PC-9 (cell line): ENCODE measurements around the gene HYDIN. TPM values are rescaled to one million over a fixed set of nuclear protein-coding genes. Genes with fewer than 3 reads are reported as not detected.
"Not testable (repeated sequence)": the region's sequence is repeated elsewhere in the genome, so short reads cannot be mapped to it uniquely, and the experiment has no call there.

ENCODE experiments used
- BruUV-seq: library from RNA; stranded (reverse); fragments of 400-500 nt; replicated peaks from 2 replicates; lab custom pipeline; 2021; lab: Mats Ljungman, UMichigan
- CTCF ChIA-PET: fragments of 300-600 bp; sonication (Branson Sonifier 250); formaldehyde crosslinking; loops from one replicate; lab custom pipeline; 2022; ENCODE audit warnings: antibody characterized with exemption; lab: Charles Lee
- POLR2A ChIA-PET: fragments of 300-600 bp; sonication (Branson Sonifier 250); formaldehyde crosslinking; loops from one replicate; lab custom pipeline; 2022; ENCODE audit warnings: antibody characterized with exemption; ENCODE audit not compliant: unreplicated experiment; lab: Charles Lee
- DNase-seq, 2 experiments: peaks; one replicate each; pipeline versions ENCODE4 v3.0.0 to v3.0.0-alpha.2; 2015 to 2022; ENCODE audit warnings: mixed read lengths in 1 of 2
- H2AFZ ChIP-seq: fragments of 200-600 bp; sonication (generic); 2 replicates; pipeline ENCODE4 v1.8.1; 2017; ENCODE audit warnings: antibody characterized with exemption
- H3F3A ChIP-seq: fragments of 200-600 bp; sonication (generic); 2 replicates; pipeline ENCODE4 v1.8.1; 2017; ENCODE audit warnings: antibody characterized with exemption, mild to moderate bottlenecking, low read depth; ENCODE audit not compliant: insufficient read depth
- H3K27ac ChIP-seq: fragments of 200-600 bp; sonication (generic); 2 replicates; pipeline ENCODE4 v1.6.1; 2016; ENCODE audit warnings: mixed run types
- H3K27me3 ChIP-seq: fragments of 200-600 bp; sonication (generic); 2 replicates; pipeline ENCODE4 v1.6.1; 2016; ENCODE audit warnings: low read depth, mixed run types; ENCODE audit not compliant: insufficient read depth
- H3K36me3 ChIP-seq: fragments of 200-600 bp; sonication (generic); 2 replicates; pipeline ENCODE4 v1.6.1; 2016; ENCODE audit warnings: low read depth, mixed run types
- H3K4me1 ChIP-seq: fragments of 200-600 bp; sonication (generic); replicated peaks from 2 replicates; pipeline ENCODE4 v1.6.1; 2016; ENCODE audit warnings: mixed run types; ENCODE audit not compliant: insufficient read depth
- H3K4me2 ChIP-seq: fragments of 200-600 bp; sonication (generic); 2 replicates; pipeline ENCODE4 v1.6.1; 2017; ENCODE audit warnings: mixed run types
- H3K4me3 ChIP-seq: fragments of 200-600 bp; sonication (generic); 2 replicates; pipeline ENCODE4 v1.6.1; 2016; ENCODE audit warnings: mixed run types
- H3K79me2 ChIP-seq: fragments of 200-600 bp; sonication (generic); 2 replicates; pipeline ENCODE4 v1.6.1; 2017; ENCODE audit warnings: low read depth, mixed run types
- H3K9me2 ChIP-seq: fragments of 200-600 bp; sonication (generic); 2 replicates; pipeline ENCODE4 v1.8.1; 2017; ENCODE audit warnings: mild to moderate bottlenecking; ENCODE audit not compliant: insufficient read depth
- H3K9me3 ChIP-seq: fragments of 200-600 bp; sonication (generic); 2 replicates; pipeline ENCODE4 v1.8.1; 2016; ENCODE audit warnings: low read depth; ENCODE audit not compliant: insufficient read depth
- H4K20me1 ChIP-seq: fragments of 200-600 bp; sonication (generic); 2 replicates; pipeline ENCODE4 v1.8.1; 2017; ENCODE audit not compliant: insufficient read depth
- intact Hi-C: fragments of 100-400 bp; cut with micrococcal nuclease; formaldehyde crosslinking; loops from one replicate; pipeline ENCODE4 v1.10.0; 2022; ENCODE audit not compliant: unreplicated experiment
- total RNA-seq: library from RNA; stranded (reverse); gene quantifications from 2 replicates; pipeline ENCODE4 v1.2.3, GENCODE V29; 2021

Gene HYDIN
- total RNA-seq, 1 experiment from 2014 or later = 31.0 TPM

DNA sequence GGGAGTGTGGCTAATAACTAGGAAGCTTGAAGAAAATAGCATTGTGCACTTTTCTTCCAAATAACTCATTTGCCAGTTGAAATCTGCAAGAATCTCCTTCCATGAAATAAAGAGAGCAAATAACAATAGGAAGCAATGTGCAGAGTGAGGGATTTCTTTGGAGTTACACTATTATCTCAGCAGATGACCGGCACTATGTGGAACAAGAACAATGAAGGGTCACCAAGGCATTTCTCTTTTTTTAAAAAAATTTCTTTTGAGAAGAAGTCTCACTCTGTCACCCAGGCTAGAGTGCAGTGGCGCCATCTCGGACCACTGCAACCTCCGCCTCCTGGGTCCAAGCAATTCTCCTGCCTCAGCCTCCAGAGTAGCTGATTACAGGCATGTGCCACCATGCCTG lies 192.1 kb downstream of the HYDIN start:
- H3K27me3 ChIP-seq, H3K79me2 ChIP-seq, H3K4me1 ChIP-seq, CTCF ChIA-PET, H4K20me1 ChIP-seq, POLR2A ChIA-PET, BruUV-seq, H3F3A ChIP-seq, H3K4me2 ChIP-seq, H2AFZ ChIP-seq, DNase-seq, intact Hi-C loops, H3K9me3 ChIP-seq, H3K4me3 ChIP-seq, H3K27ac ChIP-seq, H3K9me2 ChIP-seq, H3K36me3 ChIP-seq: not testable (repeated sequence)

DNA sequence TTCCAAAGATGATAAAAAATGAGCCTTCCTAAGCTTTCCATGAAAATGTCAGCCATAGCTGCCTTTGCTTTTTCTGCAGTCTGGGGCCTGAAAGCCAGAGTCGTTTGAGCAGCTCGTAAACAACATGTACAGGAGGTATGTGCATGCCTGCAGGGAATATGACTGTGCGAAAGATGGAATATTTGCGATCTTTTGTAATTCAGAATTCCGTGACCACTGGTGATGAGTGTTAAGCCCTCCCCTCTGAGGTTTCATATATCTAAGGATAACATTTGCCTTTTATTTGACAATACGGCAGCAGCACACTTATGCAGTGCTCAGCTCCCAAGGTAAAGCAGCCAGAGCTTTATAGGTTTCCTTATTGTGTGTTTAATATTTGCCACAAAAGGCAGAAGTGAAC lies 192.5 kb downstream of the HYDIN start:
- H3K27me3 ChIP-seq, H3K9me2 ChIP-seq, POLR2A ChIA-PET, H3K4me3 ChIP-seq, H3K27ac ChIP-seq, H3K9me3 ChIP-seq, H4K20me1 ChIP-seq, BruUV-seq, H3K79me2 ChIP-seq, intact Hi-C loops, H3F3A ChIP-seq, H3K4me2 ChIP-seq, H3K4me1 ChIP-seq, CTCF ChIA-PET, H3K36me3 ChIP-seq, H2AFZ ChIP-seq: not testable (repeated sequence)
- DNase-seq = peak in 1 of 2 experiments; percentile 47

DNA sequence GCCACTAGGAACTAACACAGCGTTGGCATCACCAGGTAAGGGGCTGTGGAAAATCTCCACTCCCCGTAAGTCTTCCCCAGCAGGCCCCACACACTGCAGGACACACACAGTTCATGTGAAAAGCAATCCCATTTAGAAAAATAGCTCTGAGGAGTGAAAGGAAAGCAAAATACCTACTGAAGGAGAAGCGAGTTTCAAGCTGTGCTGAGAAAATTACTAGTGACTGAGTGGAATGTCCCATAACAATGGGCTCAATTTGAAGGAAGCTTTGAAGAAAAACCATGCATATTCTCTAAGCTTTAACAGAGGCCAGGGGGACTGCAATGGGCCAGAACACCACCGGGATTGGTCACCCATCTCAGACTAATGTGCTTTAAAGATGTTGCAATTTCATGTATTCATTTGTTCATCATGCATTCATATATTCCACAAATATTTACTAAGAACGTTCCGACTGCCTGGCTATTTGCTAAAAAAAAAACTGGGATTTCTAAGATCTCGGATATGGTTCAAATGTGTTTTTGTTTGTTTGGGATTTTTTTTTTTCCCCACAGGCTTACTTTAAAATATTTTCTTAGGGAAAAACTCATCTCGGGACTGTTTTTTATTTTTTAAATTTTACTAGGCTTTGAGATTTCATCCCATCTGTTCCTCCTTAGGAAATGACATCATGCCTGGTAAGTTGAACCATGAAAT lies 202.3 kb downstream of the HYDIN start:
- H3K79me2 ChIP-seq, H3K4me3 ChIP-seq, H4K20me1 ChIP-seq, POLR2A ChIA-PET, H3K9me3 ChIP-seq, H3F3A ChIP-seq, intact Hi-C loops, H3K27ac ChIP-seq, DNase-seq, H3K4me2 ChIP-seq, H3K27me3 ChIP-seq, CTCF ChIA-PET, H3K9me2 ChIP-seq, H3K36me3 ChIP-seq, H3K4me1 ChIP-seq, H2AFZ ChIP-seq, BruUV-seq: not testable (repeated sequence)

DNA sequence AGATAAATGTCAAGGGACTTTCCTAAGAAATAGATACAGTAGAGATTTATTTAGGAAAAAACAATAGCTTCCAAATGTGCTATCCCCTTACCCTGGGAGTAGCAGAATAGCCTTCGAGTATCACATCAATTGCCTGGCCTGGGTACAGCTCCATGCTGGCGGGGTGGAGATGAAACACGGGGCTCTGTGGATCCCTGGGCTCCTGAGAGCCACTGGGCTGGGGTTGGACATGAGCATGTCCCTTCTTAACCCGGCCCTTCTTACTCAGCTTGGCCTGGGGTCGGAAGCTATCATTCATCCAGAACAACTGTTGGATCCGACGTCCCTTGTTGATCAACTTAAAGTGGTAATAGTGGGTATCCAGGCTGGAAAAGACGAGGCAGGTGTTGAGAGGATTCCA lies 203.0 kb downstream of the HYDIN start:
- H2AFZ ChIP-seq, H4K20me1 ChIP-seq, CTCF ChIA-PET, H3K4me1 ChIP-seq, H3K9me3 ChIP-seq, H3K4me2 ChIP-seq, H3K27me3 ChIP-seq, H3F3A ChIP-seq, H3K36me3 ChIP-seq, DNase-seq, BruUV-seq, H3K4me3 ChIP-seq, H3K27ac ChIP-seq, POLR2A ChIA-PET, H3K79me2 ChIP-seq, intact Hi-C loops, H3K9me2 ChIP-seq: not testable (repeated sequence)

DNA sequence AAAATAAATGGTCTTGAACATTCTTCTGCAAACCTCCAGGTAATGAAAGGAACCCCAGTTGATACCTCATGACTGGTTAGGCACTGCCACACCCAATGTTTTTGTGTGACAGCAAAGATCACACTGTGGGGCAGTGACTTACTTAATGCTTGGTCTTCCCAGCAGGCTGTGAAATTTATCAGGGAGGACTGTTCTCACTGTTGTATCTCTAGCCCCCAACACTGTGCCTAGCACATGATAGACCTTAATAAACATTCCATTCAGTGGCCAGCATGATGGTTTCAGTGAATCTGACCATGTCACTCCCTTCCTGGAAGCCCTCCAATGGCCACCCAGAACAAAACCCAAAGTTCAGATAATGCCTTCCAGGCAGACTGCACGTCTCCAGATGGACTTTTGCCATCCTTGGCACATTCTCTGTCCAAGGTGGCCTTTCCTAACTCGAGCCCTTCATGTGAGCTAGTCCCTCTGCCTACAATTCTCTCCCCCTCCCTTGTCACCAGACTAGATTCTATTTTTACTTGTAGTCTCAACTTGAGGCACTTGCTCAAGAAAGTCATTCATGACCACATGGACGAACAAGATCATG lies 206.6 kb downstream of the HYDIN start:
- H3K27me3 ChIP-seq, intact Hi-C loops, DNase-seq, H3K4me3 ChIP-seq, H3K4me2 ChIP-seq, CTCF ChIA-PET, H3K79me2 ChIP-seq, H4K20me1 ChIP-seq, POLR2A ChIA-PET, H3F3A ChIP-seq, BruUV-seq, H3K36me3 ChIP-seq, H2AFZ ChIP-seq, H3K9me2 ChIP-seq, H3K27ac ChIP-seq, H3K9me3 ChIP-seq, H3K4me1 ChIP-seq: not testable (repeated sequence)

DNA sequence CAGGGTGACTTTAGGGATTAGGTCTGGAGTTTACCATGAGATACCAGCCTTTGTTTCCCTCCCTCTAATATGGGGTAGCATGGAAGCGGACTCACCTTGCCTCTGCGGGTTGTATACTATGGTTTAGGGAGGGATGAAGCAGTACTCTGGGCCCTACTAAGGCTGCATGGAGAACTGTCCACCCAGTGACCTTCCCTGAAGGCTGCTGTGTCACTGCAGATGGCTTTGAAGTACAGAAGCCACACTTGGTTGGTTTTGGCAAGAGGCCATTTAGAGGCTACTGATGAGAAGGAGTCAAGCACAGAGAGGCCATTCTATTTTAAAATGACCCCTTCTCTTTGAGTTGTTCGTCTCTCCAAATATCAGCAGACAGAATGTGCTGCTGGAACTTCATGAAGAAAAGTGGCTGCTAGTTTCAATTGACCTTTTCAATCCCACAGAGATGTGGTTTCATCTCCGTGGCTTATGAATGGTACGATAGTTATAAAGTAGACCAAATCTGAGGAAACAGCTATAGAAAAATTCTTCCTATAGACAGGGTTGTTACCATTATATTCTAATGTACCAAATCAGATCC lies 208.5 kb downstream of the HYDIN start:
- H2AFZ ChIP-seq, H3F3A ChIP-seq, CTCF ChIA-PET, H3K79me2 ChIP-seq, H3K4me3 ChIP-seq, H3K9me2 ChIP-seq, H3K27me3 ChIP-seq, DNase-seq, H3K4me2 ChIP-seq, intact Hi-C loops, H4K20me1 ChIP-seq, BruUV-seq, H3K9me3 ChIP-seq, H3K36me3 ChIP-seq, H3K27ac ChIP-seq, POLR2A ChIA-PET: not testable (repeated sequence)
- peaks cover 12% of the 10 kb centered on the region for H3K4me1 ChIP-seq

DNA sequence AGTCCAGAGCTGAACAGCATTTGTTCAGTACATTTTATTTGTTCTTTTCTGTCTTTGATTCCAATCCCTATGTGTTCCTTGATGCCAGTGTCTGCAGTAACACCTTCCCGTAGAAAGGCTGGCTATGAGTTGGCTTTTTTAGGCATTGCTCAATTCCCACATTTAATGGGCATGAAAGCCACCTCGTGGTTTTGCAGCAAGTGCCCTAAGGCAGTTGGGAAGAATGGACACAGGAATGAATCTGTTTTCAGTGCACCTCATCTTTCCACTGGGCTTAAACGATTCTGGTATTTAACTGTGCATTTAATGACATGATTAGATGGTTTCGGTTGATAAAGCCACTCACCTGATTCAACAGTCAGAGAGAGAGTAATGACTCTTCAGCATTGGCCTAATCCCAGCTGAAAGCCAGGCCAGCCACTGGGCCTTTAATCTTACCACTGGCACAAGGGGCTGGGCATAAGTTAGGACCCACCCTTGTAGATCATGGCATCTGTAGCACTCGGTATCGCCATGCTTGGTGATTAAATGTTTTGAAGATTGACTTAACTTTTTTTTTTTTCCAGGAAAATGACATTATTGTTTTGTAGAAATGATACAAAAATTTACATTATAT lies 211.3 kb downstream of the HYDIN start:
- POLR2A ChIA-PET = not testable (repeated sequence)

More for the DNA sequence above, 211.3 kb downstream of the HYDIN start:
- peak overlapping the region; percentile 35; the same call in 1 of the 2 replicates for H3K4me2 ChIP-seq
- H3K9me3 ChIP-seq, intact Hi-C loops, H3K4me3 ChIP-seq, H4K20me1 ChIP-seq, CTCF ChIA-PET, H2AFZ ChIP-seq, H3K79me2 ChIP-seq, H3K9me2 ChIP-seq, H3K36me3 ChIP-seq, H3F3A ChIP-seq, H3K27me3 ChIP-seq, BruUV-seq: not testable (repeated sequence)
- peak; percentile 72 to 81 for DNase-seq
- H3K4me1 ChIP-seq = peaks cover 12% of the 10 kb centered on the region
- H3K27ac ChIP-seq = peak overlapping the region; percentile 88
